PFSK-1 (cell line): ENCODE data around the gene CUX1.

Source experiments
- FOXP2 ChIP-seq: optimal IDR thresholded peaks from 2 replicates; pipeline ENCODE3; 2011; ENCODE audit warnings: borderline replicate concordance, control low read depth, inconsistent platforms; ENCODE audit not compliant: insufficient read depth; ENCODE audit errors: extremely low read length, extremely low read depth
- POLR2AphosphoS5 ChIP-seq: IDR thresholded peaks from 2 replicates; pipeline ENCODE4 v1.6.1; 2012; ENCODE audit warnings: low read depth, mild to moderate bottlenecking, control low read depth, low read length, moderate library complexity
- SIN3A ChIP-seq: IDR thresholded peaks from 2 replicates; pipeline ENCODE4 v1.6.1; 2012; ENCODE audit warnings: mild to moderate bottlenecking, low read length, moderate library complexity, borderline replicate concordance; ENCODE audit not compliant: insufficient read depth
- TAF1 ChIP-seq: IDR thresholded peaks from 2 replicates; pipeline ENCODE4 v1.6.1; 2012; ENCODE audit warnings: low read length, control low read depth, borderline replicate concordance; ENCODE audit not compliant: insufficient read depth
- TF ChIP-seq, protein P1 (sequence below), 2 experiments: IDR thresholded peaks; 2 replicates each; pipeline versions ENCODE4 v1.6.1 to v1.8.0; 2011 to 2012; ENCODE audit warnings: low read depth in 2 of 2, low read length in 2 of 2, control low read depth in 1 of 2, inconsistent platforms in 1 of 2, mild to moderate bottlenecking in 1 of 2, moderate library complexity in 1 of 2; ENCODE audit not compliant: insufficient read depth in 1 of 2

The CUX1 gene

GRCh38 chr7:101885597-101885955 is 68.2 kb downstream of the CUX1 start:
- TF ChIP-seq, protein P1, sequence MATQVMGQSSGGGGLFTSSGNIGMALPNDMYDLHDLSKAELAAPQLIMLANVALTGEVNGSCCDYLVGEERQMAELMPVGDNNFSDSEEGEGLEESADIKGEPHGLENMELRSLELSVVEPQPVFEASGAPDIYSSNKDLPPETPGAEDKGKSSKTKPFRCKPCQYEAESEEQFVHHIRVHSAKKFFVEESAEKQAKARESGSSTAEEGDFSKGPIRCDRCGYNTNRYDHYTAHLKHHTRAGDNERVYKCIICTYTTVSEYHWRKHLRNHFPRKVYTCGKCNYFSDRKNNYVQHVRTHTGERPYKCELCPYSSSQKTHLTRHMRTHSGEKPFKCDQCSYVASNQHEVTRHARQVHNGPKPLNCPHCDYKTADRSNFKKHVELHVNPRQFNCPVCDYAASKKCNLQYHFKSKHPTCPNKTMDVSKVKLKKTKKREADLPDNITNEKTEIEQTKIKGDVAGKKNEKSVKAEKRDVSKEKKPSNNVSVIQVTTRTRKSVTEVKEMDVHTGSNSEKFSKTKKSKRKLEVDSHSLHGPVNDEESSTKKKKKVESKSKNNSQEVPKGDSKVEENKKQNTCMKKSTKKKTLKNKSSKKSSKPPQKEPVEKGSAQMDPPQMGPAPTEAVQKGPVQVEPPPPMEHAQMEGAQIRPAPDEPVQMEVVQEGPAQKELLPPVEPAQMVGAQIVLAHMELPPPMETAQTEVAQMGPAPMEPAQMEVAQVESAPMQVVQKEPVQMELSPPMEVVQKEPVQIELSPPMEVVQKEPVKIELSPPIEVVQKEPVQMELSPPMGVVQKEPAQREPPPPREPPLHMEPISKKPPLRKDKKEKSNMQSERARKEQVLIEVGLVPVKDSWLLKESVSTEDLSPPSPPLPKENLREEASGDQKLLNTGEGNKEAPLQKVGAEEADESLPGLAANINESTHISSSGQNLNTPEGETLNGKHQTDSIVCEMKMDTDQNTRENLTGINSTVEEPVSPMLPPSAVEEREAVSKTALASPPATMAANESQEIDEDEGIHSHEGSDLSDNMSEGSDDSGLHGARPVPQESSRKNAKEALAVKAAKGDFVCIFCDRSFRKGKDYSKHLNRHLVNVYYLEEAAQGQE (IDR thresholded peaks at IDR 0.05; ENCODE audit: insufficient read depth in 1 of 2, low read depth in 2 of 2, low read length in 2 of 2) = no peak
- TF ChIP-seq FOXP2 (no peak), TAF1 (no peak), POLR2AphosphoS5 (no peak), SIN3A (no peak)

DNA sequence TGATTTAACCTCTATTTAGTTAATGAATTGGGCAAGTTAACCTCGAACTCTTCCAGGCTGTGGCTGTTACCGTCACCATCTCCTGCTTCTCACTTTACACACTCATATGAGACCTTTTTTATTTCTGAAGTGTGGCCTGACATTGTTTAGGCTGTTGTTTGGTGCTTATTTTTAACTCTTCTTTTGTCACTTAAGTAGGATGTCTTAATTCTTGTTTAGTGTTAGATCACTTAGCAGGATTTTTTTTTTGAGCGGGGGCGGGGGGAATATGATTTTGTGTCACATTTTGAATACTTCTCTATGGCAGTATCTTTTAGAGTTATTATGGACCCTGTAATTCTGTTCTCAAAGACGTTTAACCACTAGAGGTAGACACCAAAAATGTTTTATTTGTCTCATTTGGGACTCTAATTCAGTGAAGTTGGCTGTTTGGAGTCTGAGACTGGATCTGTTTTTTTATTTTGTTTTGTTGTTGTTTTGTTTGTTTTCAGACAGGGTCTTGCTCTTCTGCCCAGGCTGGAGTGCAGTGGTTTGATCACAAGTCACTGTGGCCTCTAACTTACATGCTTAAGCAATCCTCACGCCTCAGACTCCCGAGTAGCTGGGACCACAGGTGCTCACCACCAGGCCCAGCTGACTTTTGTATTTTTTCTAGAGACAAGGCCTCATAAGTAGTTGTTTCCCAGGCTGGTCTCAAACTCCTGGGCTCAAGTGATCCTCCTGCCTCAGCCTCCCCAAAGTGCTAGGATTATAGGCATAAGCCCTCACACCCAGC is 73.5 kb downstream of the CUX1 start:
- TF ChIP-seq SIN3A (no peak), FOXP2 (no peak), TAF1 (no peak), POLR2AphosphoS5 (no peak)
- TF ChIP-seq, protein P1 (IDR thresholded peaks at IDR 0.05; ENCODE audit: insufficient read depth in 1 of 2, low read depth in 2 of 2, low read length in 2 of 2) = no peak

DNA sequence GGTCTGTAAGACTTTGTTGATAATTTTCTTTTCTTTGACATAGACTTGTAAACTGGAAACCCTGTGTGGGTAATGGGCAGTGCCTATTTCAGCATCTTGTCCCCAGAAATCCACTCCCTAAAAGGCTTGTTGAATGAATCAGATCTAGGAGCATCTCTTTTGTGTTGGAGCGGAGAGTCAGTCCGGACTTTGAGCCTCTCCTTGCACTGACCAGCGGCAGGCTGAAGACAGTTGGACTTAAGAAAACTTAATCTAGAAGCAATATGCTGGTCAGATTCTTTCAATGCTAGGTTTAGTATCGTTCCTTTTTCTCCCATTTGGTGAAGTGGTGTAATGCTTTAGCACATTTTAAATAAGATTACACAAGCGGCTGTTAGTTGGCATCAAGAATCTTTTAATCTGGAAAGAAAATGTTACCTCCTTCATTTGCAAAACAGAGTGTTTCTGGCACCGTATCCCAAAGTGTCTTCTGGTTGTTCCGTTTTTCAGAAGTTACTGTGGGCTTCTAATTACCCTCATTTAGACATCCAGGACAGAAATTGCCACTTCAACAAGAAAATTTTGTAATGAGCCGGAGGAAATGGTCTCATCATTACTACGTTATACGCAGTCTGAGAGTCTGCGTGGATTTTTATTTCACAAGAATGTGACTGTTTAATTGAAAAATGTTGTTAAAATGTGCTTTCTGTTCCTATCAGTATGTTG is 74.7 kb downstream of the CUX1 start:
- TF ChIP-seq POLR2AphosphoS5 (no peak), FOXP2 (no peak), TAF1 (no peak), SIN3A (no peak)
- TF ChIP-seq, protein P1 (IDR thresholded peaks at IDR 0.05; ENCODE audit: insufficient read depth in 1 of 2, low read depth in 2 of 2, low read length in 2 of 2) = no peak

- TF ChIP-seq, protein P1 (IDR thresholded peaks at IDR 0.05; ENCODE audit: insufficient read depth in 1 of 2, low read depth in 2 of 2, low read length in 2 of 2) = no peak
- TF ChIP-seq FOXP2 = no peak
- TF ChIP-seq POLR2AphosphoS5 = no peak
- no peak for TF ChIP-seq TAF1
- TF ChIP-seq SIN3A = no peak
Measured at GRCh38 chr7:101893341-101894082, 76.1 kb downstream of the CUX1 start.
